Measurements from ENCODE around the gene CPHXL.

Gene CPHXL

GRCh38 chr16:75701361-75701760 lies 24.9 kb downstream of the CPHXL start, which contains the start of gene DUXB:
Gene DUXB, minus strand, starts transcription at chr16:75701461. Its CDS starts 43 bp downstream, at chr16:75701418.
- DNase-seq = no peak

DNA sequence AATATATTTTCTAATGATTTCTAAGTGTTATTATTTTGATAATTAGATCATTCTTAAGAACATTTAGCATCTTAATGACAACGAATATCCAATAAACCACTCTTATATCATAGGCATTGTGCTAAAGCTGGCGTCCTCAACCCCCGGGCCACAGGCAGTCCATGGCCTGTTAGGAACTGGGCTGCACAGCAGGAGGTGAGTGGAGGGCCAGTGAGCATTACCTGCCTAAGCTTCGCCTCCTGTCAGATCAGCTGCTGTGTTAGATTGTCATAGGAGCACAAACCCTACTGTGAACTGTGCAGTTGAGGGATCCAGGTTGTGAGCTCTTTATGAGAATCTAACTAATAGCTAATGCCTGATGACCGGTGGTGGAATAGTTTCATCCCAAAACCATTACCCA lies 28.7 kb downstream of the CPHXL start:
- no peak for DNase-seq

DNA sequence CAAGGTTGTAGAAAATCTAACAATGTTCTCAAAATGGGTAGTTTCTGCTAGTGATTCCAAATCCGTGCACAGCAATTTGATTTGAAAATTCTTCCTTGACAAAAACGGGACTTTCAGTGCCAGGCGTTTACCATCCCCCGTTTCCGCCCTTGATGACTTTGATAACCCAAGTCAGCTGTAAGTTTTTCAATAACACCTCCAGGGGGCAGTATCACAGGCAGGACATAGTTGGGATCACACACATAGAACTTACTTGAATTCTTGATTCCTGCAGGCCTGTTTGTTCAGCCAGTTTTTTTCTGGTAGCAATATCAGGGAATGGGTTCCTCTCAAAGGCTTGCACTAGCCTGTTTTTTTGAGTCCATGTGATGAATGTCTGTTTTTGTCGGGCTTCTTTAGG lies 30.6 kb downstream of the CPHXL start:
- DNase-seq = no peak

DNA sequence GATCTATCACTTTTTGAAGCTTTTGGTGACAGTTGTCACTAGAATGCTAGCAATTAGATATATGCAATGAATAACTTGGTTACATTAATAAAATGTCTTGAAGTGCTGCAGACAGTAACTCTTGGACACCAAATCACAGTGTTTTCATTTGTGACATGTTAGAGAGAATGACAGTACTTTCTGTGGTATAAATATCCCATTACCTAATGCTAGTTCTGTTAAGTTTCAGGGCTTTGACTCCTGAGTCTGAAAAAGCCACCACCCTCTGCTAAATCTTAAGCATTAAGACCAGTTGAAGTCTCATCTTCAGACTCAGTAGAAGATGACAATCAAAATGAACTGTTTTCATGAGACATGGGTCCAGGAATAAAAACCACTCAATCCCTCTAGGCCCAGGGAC lies 38.9 kb downstream of the CPHXL start:
- DNase-seq = no peak

DNA sequence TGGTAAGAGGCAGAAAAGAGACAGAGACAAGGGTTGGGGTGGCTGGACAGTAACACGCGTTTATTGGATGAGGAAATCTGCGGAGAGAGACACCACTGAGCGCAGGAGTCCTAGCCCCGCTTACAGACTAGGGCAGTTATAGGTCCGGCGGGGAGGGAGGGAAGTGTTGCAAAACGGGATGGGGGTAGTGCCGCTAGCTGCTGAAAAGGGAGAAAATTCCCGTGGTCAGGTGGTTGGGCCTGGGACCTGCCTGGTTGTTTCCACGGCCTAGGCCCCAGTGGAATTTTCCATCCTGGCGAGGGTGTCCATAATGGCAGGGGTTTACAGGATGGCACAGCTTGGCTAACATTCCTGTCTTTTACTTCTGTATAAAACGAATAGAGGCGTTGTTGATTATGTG lies 44.0 kb downstream of the CPHXL start:
- no peak for DNase-seq

DNA sequence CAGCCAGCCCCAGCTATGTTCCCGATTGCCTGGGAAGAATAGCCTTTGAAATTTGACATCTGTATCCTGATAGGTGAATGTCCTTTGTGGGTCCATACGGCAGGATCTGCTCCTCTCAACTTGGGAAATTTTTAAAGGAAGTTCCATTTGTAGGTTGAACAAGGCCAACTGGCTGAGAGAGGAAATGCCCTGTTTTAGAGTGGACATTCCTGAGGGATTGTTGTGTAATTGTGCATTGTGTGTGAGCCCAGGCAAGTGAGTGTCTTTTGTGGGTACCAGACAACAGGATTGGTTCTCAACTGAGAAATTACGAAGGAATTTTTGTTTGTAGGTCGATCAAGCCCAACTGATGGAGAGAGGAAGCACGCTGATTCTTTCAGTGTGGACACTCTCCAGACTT lies 46.9 kb downstream of the CPHXL start:
- DNase-seq = no peak

DNA sequence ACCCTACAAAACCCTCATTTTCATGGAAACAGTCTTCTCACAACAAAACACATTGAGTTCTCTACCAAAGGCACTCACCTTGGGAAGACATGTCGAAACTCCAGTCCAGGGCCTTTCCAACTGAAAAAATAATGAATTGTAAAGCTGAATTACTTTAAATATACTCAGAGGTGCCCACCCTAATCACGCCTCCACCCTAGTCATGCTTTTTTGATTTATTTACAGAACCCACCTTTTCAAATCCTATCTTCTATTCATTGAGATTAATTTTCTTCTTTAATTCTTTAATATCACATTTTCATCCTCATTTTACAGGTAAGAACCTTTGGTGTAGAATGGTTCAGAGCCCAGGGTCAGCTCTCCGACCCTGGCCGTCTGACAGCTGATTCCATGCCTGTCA lies 49.4 kb downstream of the CPHXL start, which contains the start of gene CPHXL2:
Gene CPHXL2, minus strand, starts transcription at position 101 of the 400 bp plus-strand sequence. Its CDS starts 10 bp downstream, at position 91.
- no peak for DNase-seq

- DNase-seq = no peak
Observed at GRCh38 chr16:75667503-75667902, 58.8 kb downstream of the CPHXL start.

Measured in fibroblast of skin of scalp (primary cell).